ENCODE data around the gene SPNS2. TPM values are rescaled to one million over a fixed set of nuclear protein-coding genes. Genes with fewer than 3 reads are reported as not detected.

SPNS2 gene
- total RNA-seq, 1 donor from 2014 or later, result 79.3 TPM

DNA sequence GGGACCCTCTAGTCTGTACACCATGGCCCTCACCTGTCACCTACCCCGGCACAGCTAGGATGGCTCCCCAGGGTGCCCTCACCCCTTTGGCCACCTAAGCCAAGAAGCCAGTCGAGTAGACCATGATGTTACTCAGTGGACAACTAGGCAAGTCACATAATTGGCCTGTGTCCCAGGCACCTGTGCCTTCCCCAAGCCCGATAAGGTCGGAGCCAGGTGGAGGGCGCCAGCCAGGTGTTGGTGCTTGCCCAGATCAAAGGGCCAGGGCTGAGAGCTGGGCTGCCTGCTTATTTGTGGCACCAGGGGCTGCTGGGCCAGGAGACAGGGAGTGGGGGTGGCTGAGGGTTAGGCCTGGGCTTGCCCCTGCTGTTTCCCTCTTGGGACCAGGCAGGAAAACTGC is 16.8 kb downstream of the SPNS2 start:
- Histone ChIP-seq H3K36me3 (no peaks in the 10 kb centered on the region), H3K4me3 (no peak overlapping the region), H3K27me3 (no peaks in the 10 kb centered on the region), H3K9me3 (no peaks in the 10 kb centered on the region), H3K4me1 (peaks cover 19% of the 10 kb centered on the region), H3K27ac (no peak overlapping the region)
- intact Hi-C loops (cut with DNase I), result no loop called here
- no peak for TF ChIP-seq POLR2AphosphoS5 (IDR thresholded peaks at IDR 0.05; ENCODE audit: insufficient read depth in 1 of 2, low read depth in 1 of 2)
- TF ChIP-seq, protein P1, sequence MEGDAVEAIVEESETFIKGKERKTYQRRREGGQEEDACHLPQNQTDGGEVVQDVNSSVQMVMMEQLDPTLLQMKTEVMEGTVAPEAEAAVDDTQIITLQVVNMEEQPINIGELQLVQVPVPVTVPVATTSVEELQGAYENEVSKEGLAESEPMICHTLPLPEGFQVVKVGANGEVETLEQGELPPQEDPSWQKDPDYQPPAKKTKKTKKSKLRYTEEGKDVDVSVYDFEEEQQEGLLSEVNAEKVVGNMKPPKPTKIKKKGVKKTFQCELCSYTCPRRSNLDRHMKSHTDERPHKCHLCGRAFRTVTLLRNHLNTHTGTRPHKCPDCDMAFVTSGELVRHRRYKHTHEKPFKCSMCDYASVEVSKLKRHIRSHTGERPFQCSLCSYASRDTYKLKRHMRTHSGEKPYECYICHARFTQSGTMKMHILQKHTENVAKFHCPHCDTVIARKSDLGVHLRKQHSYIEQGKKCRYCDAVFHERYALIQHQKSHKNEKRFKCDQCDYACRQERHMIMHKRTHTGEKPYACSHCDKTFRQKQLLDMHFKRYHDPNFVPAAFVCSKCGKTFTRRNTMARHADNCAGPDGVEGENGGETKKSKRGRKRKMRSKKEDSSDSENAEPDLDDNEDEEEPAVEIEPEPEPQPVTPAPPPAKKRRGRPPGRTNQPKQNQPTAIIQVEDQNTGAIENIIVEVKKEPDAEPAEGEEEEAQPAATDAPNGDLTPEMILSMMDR (IDR thresholded peaks at IDR 0.05), result no peak
- no peak for TF ChIP-seq POLR2A (IDR thresholded peaks at IDR 0.05)
- no peak for DNase-seq (ENCODE audit: extremely low spot score in 2 of 2)

DNA sequence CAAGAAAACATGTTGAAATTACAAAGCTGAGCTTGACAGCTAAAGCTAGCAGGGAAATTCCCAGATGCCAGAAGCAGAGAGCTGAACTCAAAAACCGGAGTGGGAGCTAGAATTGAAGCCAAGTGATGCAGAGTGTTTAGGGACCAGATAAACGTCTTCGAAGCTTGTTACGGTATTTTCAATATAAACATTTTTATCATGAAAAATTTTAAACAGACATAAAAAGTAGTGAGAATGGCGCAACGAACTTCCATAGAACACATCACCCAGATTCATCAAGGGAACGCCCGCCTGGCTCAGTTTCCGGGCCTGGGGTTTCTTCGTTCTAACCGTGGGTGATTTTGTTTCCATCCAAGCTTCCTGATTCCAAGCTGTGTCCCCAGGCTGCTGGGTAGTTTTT is 18.1 kb downstream of the SPNS2 start:
- H3K4me1 ChIP-seq, result peaks cover 30% of the 10 kb centered on the region
- intact Hi-C loops (cut with DNase I), result no loop called here
- TF ChIP-seq, protein P1 (IDR thresholded peaks at IDR 0.05), result no peak
- TF ChIP-seq POLR2AphosphoS5 (IDR thresholded peaks at IDR 0.05; ENCODE audit: insufficient read depth in 1 of 2, low read depth in 1 of 2), result no peak
- no peak for TF ChIP-seq POLR2A (IDR thresholded peaks at IDR 0.05)
- no peak overlapping the region for H3K27ac ChIP-seq
- DNase-seq (ENCODE audit: extremely low spot score in 2 of 2), result no peak
- no peaks in the 10 kb centered on the region for H3K27me3 ChIP-seq
- H3K4me3 ChIP-seq, result no peak overlapping the region
- H3K36me3 ChIP-seq, result no peaks in the 10 kb centered on the region
- no peaks in the 10 kb centered on the region for H3K9me3 ChIP-seq

DNA sequence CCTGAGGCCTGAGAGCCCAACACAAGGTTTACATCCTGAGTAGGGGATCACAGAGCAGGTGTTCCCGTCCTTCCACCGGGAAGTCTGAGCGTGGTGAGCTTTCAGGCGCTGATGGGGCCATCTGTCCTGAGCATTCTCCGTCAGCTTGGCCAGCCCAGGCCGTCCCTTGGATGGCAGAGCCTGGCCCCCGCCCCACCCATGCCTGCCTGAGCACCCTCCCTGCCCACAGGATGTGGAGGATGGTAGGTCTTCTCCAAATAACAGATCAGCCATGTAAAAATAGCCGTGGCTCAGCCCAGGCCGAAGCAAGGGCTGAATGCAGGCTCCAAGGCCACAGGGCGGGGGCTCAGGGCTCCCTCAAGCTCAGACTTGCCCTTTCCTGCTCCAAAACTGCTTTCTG is 20.2 kb downstream of the SPNS2 start:
- no peak overlapping the region for H3K4me3 ChIP-seq

DNA sequence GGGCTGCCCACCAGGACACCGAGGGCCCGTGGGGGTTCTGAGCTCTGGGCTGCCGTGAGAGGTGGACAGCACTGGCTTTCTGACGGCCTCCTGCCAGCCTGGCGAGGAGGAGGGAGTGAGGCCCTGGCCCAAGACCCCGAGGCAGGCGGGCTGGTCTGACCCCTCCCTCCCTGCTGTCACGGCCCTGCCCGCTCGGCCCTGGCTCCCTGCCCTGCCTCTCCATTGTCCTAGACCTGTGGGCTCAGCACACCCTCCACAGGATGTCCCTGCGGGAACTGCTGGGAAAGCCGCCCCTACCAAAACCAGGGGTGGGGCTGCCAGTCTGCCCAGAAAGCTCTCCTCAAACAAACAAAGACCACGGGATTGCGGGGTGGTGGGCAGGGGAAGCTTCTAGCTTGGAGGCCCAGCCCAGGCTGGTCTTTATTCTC is 20.7 kb downstream of the SPNS2 start:
- H3K27me3 ChIP-seq, result no peaks in the 10 kb centered on the region
- no peak for DNase-seq (ENCODE audit: extremely low spot score in 2 of 2)
- intact Hi-C loops (cut with DNase I), result no loop called here
- H3K36me3 ChIP-seq, result no peaks in the 10 kb centered on the region
- H3K9me3 ChIP-seq, result no peaks in the 10 kb centered on the region
- peak overlapping the region; percentile 59 for H3K27ac ChIP-seq
- H3K4me3 ChIP-seq, result no peak overlapping the region
- TF ChIP-seq POLR2AphosphoS5 (IDR thresholded peaks at IDR 0.05; ENCODE audit: insufficient read depth in 1 of 2, low read depth in 1 of 2), result peak; percentile 27 to 28
- TF ChIP-seq, protein P1 (IDR thresholded peaks at IDR 0.05), result no peak
- peaks cover 26% of the 10 kb centered on the region for H3K4me1 ChIP-seq

More for the DNA sequence above, 20.2 kb downstream of the SPNS2 start:
- no peaks in the 10 kb centered on the region for H3K27me3 ChIP-seq
- intact Hi-C loops (cut with DNase I), result no loop called here
- DNase-seq (ENCODE audit: extremely low spot score in 2 of 2), result no peak
- no peaks in the 10 kb centered on the region for H3K36me3 ChIP-seq
- H3K4me1 ChIP-seq, result peaks cover 26% of the 10 kb centered on the region
- no peaks in the 10 kb centered on the region for H3K9me3 ChIP-seq
- TF ChIP-seq POLR2A (IDR thresholded peaks at IDR 0.05), result no peak
- TF ChIP-seq, protein P1 (IDR thresholded peaks at IDR 0.05), result no peak
- no peak for TF ChIP-seq POLR2AphosphoS5 (IDR thresholded peaks at IDR 0.05; ENCODE audit: insufficient read depth in 1 of 2, low read depth in 1 of 2)
- peak overlapping the region; percentile 44 for H3K27ac ChIP-seq

DNA sequence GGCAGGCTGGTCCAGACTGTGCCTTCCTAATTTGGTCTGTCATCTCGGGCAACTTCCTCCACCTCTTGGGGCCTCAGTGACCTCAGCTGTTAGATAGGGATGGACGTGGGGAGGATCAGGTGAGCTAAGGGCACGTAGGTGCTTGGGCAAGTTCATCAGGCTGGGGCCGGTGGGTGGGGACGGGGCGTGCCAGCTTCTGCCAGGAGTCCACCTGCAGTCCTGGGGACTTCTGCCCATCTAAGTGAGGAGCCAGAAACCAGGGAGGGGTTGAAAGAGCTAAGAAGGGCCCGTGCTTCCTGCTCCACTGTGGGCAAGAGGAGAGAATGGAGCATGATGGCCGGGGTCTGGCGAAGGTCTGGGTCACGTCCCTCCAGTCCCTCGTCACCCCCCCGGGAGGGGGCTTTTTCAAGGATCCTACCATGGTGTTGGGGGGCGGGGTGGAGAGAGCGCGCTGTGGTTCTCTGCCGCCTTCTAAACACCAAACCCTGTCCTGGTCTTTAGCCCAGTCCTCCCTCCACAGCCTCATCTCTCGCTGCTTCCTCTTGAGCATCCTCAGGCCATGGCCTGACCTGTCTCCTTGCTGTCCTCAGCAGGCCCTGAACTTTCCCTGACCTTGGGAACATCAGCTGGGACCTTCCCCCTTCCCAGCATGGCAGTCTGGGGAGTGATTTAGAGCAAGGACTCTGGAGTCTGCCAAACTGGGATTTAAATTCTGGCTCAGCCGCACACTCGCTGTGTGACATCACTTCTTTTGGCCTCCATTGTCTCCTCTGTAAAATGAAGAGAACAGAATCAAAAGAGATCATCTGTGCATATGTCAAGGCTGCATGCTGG is 21.6 kb downstream of the SPNS2 start:
- peak overlapping the region; percentile 59 for H3K27ac ChIP-seq
- no peak overlapping the region for H3K4me3 ChIP-seq
- H3K27me3 ChIP-seq, result no peaks in the 10 kb centered on the region
- intact Hi-C loops (cut with DNase I), result no loop called here
- H3K9me3 ChIP-seq, result no peaks in the 10 kb centered on the region
- peaks cover 26% of the 10 kb centered on the region for H3K4me1 ChIP-seq
- TF ChIP-seq, protein P1 (IDR thresholded peaks at IDR 0.05), result no peak
- TF ChIP-seq POLR2A (IDR thresholded peaks at IDR 0.05) (no peak), POLR2AphosphoS5 (IDR thresholded peaks at IDR 0.05; ENCODE audit: insufficient read depth in 1 of 2, low read depth in 1 of 2) (no peak)
- DNase-seq (ENCODE audit: extremely low spot score in 2 of 2), result no peak
- H3K36me3 ChIP-seq, result no peaks in the 10 kb centered on the region

All from vagina (tissue), 2 donors.